Posterior cingulate gyrus (tissue), 11 donors: ENCODE data around the gene NMRK1.
A peak's percentile ranks its signal among the peaks of the same experiment; 100 is the strongest.

Experiments used
- DNase-seq, 10 donors: peaks; one replicate each; pipeline versions ENCODE4 v3.0.0 to v3.0.0-alpha.2; 2020 to 2021; ENCODE audit warnings: mixed read lengths in 3 of 10
- intact Hi-C: fragments of 100-400 bp; cut with DNase I; formaldehyde crosslinking; loops from one replicate; pipeline ENCODE4 v1.15.1; 2023

The NMRK1 gene

GRCh38 chr9:75065510-75065909, 22.4 kb downstream of the NMRK1 start:
- DNase-seq = no peak
- intact Hi-C loops = no loop called here

- DNase-seq = peak in 3 of 10 donors; percentile 36 to 56 (median 44)
- intact Hi-C loops = no loop called here
Measured at GRCh38 chr9:75064307-75065025, 23.5 kb downstream of the NMRK1 start.

- DNase-seq = no peak
- intact Hi-C loops = no loop called here
Measured at GRCh38 chr9:75063556-75064305, 24.2 kb downstream of the NMRK1 start.

- intact Hi-C loops = no loop called here
Measured at GRCh38 chr9:75061169-75061568, 26.8 kb downstream of the NMRK1 start.

GRCh38 chr9:75054368-75055001, 33.5 kb downstream of the NMRK1 start:
- DNase-seq = no peak
- intact Hi-C loops = no loop called here

More at GRCh38 chr9:75061169-75061568, 26.8 kb downstream of the NMRK1 start:
- DNase-seq = no peak

- intact Hi-C loops = no loop called here
Measured at GRCh38 chr9:75053869-75054268, 34.1 kb downstream of the NMRK1 start.

GRCh38 chr9:75051285-75051684, 36.7 kb downstream of the NMRK1 start:
- no peak for DNase-seq
- intact Hi-C loops = no loop called here

More at GRCh38 chr9:75053869-75054268, 34.1 kb downstream of the NMRK1 start:
- no peak for DNase-seq

GRCh38 chr9:75047506-75047905, 40.4 kb downstream of the NMRK1 start:
- no peak for DNase-seq
- intact Hi-C loops = no loop called here

- no peak for DNase-seq
- intact Hi-C loops = no loop called here
Measured at GRCh38 chr9:75046725-75047345, 41.1 kb downstream of the NMRK1 start.

GRCh38 chr9:75041041-75041440, 46.9 kb downstream of the NMRK1 start:
- intact Hi-C loops = no loop called here
- no peak for DNase-seq

GRCh38 chr9:75039801-75040200, 48.2 kb downstream of the NMRK1 start:
- intact Hi-C loops = no loop called here
- no peak for DNase-seq

GRCh38 chr9:75039009-75039408, 48.9 kb downstream of the NMRK1 start:
- intact Hi-C loops = no loop called here
- DNase-seq = no peak

- DNase-seq = no peak
- intact Hi-C loops = no loop called here
Measured at GRCh38 chr9:75036793-75037192, 51.2 kb downstream of the NMRK1 start.

GRCh38 chr9:75033791-75034473, 54.0 kb downstream of the NMRK1 start:
- DNase-seq = no peak
- intact Hi-C loops = loop anchor here (5.0 kb wide), 1 partner anchor 43 kb away; no protein-coding TSS in a partner anchor

GRCh38 chr9:75027187-75028107, 60.5 kb downstream of the NMRK1 start:
- intact Hi-C loops = loop anchor here (1.0 kb wide), 1 partner anchor 61 kb away; the partner anchor contains the start of genes NMRK1 and OSTF1
- peak in 9 of 10 donors; percentile 19 to 88 (median 41) for DNase-seq

GRCh38 chr9:75023846-75024245, 64.1 kb downstream of the NMRK1 start:
- no peak for DNase-seq
- intact Hi-C loops = no loop called here

GRCh38 chr9:75019654-75020053, 68.3 kb downstream of the NMRK1 start:
- intact Hi-C loops = no loop called here
- DNase-seq = no peak

GRCh38 chr9:75019022-75019421, 68.9 kb downstream of the NMRK1 start:
- no peak for DNase-seq
- intact Hi-C loops = no loop called here

- no peak for DNase-seq
- intact Hi-C loops = no loop called here
Measured at GRCh38 chr9:75017378-75017777, 70.6 kb downstream of the NMRK1 start.
